Fibroblast of lung (primary cell): ENCODE measurements around the gene UNKL. TPM values are rescaled to one million over a fixed set of nuclear protein-coding genes. Genes with fewer than 3 reads are reported as not detected.

Source experiments
- DNase-seq, 2 donors: peaks; one replicate each; pipeline versions ENCODE4 v3.0.0 to v3.0.0-alpha.2; 2010; ENCODE audit warnings: low read depth in 2 of 2
- H2AFZ ChIP-seq: 2 replicates; pipeline ENCODE4 v1.5.1; 2012; ENCODE audit warnings: low read length, control low read depth, inconsistent platforms
- H3K27ac ChIP-seq: 2 replicates; pipeline ENCODE4 v1.5.1; 2011; ENCODE audit warnings: low read length, control low read depth; ENCODE audit not compliant: insufficient read depth
- H3K27me3 ChIP-seq: 2 replicates; pipeline ENCODE4 v1.5.1; 2011; ENCODE audit warnings: mild to moderate bottlenecking, low read length; ENCODE audit not compliant: control insufficient read depth, insufficient read depth
- H3K36me3 ChIP-seq: 2 replicates; pipeline ENCODE4 v1.5.1; 2011; ENCODE audit warnings: low read length; ENCODE audit not compliant: control insufficient read depth, insufficient read depth
- H3K4me1 ChIP-seq: 2 replicates; pipeline ENCODE4 v1.5.1; 2011; ENCODE audit warnings: low read length; ENCODE audit not compliant: control insufficient read depth, insufficient read depth; ENCODE audit errors: extremely low read depth
- H3K4me2 ChIP-seq: 2 replicates; pipeline ENCODE4 v1.5.1; 2011; ENCODE audit warnings: low read length, control low read depth; ENCODE audit not compliant: insufficient read depth; ENCODE audit errors: extremely low read depth
- H3K4me3 ChIP-seq, 4 experiments: fragments of 200-600 bp in 1 of 4; sonication (generic) in 1 of 4; replicated peaks in 1 of 4; 2 replicates each; pipeline ENCODE4 v1.5.1; 2011 to 2016; ENCODE audit warnings: low read length in 4 of 4, low read depth in 3 of 4, mild to moderate bottlenecking in 3 of 4, control low read depth in 2 of 4, inconsistent platforms in 1 of 4, mixed read lengths in 1 of 4; ENCODE audit not compliant: insufficient read depth in 1 of 4; ENCODE audit errors: control extremely low read depth in 1 of 4
- H3K79me2 ChIP-seq: 2 replicates; pipeline ENCODE4 v1.5.1; 2012; ENCODE audit warnings: mild to moderate bottlenecking, low read length, inconsistent platforms; ENCODE audit not compliant: control insufficient read depth, insufficient read depth
- H3K9ac ChIP-seq: 2 replicates; pipeline ENCODE4 v1.5.1; 2011; ENCODE audit warnings: mild to moderate bottlenecking, low read length, control low read depth; ENCODE audit not compliant: insufficient read depth
- H3K9me3 ChIP-seq: 2 replicates; pipeline ENCODE4 v1.5.1; 2012; ENCODE audit warnings: low read depth, low read length; ENCODE audit not compliant: control insufficient read depth, insufficient read depth
- H4K20me1 ChIP-seq: 2 replicates; pipeline ENCODE4 v1.5.1; 2011; ENCODE audit warnings: low read length; ENCODE audit not compliant: control insufficient read depth, insufficient read depth; ENCODE audit errors: extremely low read depth
- CTCF ChIP-seq, 2 donors: IDR thresholded peaks in 1 of 2; conservative IDR thresholded peaks in 1 of 2; 1 replicate in 1 of 2; 2 replicates in 1 of 2; pipeline ENCODE4 v1.5.1; 2011 to 2012; ENCODE audit warnings: low read length in 2 of 2, control low read depth in 1 of 2, inconsistent platforms in 1 of 2, low read depth in 1 of 2, mild to moderate bottlenecking in 1 of 2
- EZH2 ChIP-seq: IDR thresholded peaks from 2 replicates; pipeline ENCODE4 v1.5.1; 2012; ENCODE audit warnings: low read length, control low read depth, mild to moderate bottlenecking; ENCODE audit errors: missing control alignments
- polyA plus RNA-seq, 2 donors: library from polyadenylated mRNA; depleted of rRNA in 1 of 2; stranded (reverse) in 1 of 2; unstranded in 1 of 2; fragments of >200 nt; gene quantifications; 2 replicates each; pipeline ENCODE4 v1.2.1, GENCODE V29; 2011 to 2012; ENCODE audit warnings: missing spikeins in 1 of 2
- total RNA-seq: library from RNA; depleted of rRNA; stranded (reverse); fragments of >200 nt; gene quantifications from 2 replicates; pipeline ENCODE4 v1.2.1, GENCODE V29; 2014

The UNKL gene
- total and polyA plus RNA-seq, 2 donors (not counting 1 experiment from before 2014, with no cell fraction given): 4.3 to 6.3 TPM

- Histone ChIP-seq H3K9me3 (no peaks in the 10 kb centered on the region), H3K4me3 (no peak overlapping the region), H3K79me2 (no peaks in the 10 kb centered on the region), H3K27ac (no peak overlapping the region), H3K4me2 (no peak overlapping the region), H3K36me3 (peaks cover 16% of the 10 kb centered on the region), H4K20me1 (no peaks in the 10 kb centered on the region), H2AFZ (no peak overlapping the region), H3K4me1 (no peaks in the 10 kb centered on the region), H3K27me3 (no peaks in the 10 kb centered on the region), H3K9ac (no peak overlapping the region)
- DNase-seq: no peak
- TF ChIP-seq CTCF (conservative IDR thresholded peaks at IDR 0.05 in 1 of 2, IDR thresholded peaks at IDR 0.05 in 1 of 2; ENCODE audit: low read depth in 1 of 2, low read length in 2 of 2) (no peak), EZH2 (no peak)
These were observed 38.0 kb upstream of the UNKL start for GRCh38 chr16:1452530-1452929.

- no peaks in the 10 kb centered on the region for H3K4me1 ChIP-seq
- no peaks in the 10 kb centered on the region for H4K20me1 ChIP-seq
- no peak for DNase-seq
- no peaks in the 10 kb centered on the region for H3K27me3 ChIP-seq
- H3K79me2 ChIP-seq: no peaks in the 10 kb centered on the region
- H3K4me2 ChIP-seq: no peak overlapping the region
- peaks cover 17% of the 10 kb centered on the region for H3K36me3 ChIP-seq
- no peak overlapping the region for H3K4me3 ChIP-seq
- no peaks in the 10 kb centered on the region for H3K9me3 ChIP-seq
- no peak for TF ChIP-seq EZH2
- no peak for TF ChIP-seq CTCF (conservative IDR thresholded peaks at IDR 0.05 in 1 of 2, IDR thresholded peaks at IDR 0.05 in 1 of 2; ENCODE audit: low read depth in 1 of 2, low read length in 2 of 2)
- no peak overlapping the region for H3K9ac ChIP-seq
- H3K27ac ChIP-seq: no peak overlapping the region
- H2AFZ ChIP-seq: no peak overlapping the region
These were observed 37.3 kb upstream of the UNKL start for GRCh38 chr16:1451702-1452392.

DNA sequence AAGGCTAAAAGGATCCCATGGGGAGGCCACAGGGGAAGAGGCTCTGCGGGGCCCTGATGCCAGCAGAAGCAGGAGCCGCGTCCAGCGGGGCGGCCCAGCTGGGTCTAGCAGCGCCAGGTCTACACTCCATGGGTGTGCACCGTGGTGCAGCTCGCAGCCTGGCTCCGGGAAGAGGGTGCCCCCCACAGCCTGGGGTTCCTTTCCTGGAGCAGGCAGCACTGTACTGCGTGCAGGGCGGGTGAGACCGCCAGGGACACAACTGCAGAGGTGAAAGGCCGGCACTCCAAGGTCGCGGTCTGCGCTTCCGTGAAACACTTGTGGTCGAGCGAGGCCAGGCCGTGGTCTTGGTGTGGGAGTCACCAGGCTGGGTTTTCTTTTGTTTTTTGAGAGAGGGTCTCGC, 36.3 kb upstream of the UNKL start:
- Histone ChIP-seq H3K9ac (no peak overlapping the region), H3K4me1 (no peaks in the 10 kb centered on the region), H3K36me3 (peaks cover 22% of the 10 kb centered on the region), H3K4me3 (no peak overlapping the region), H3K9me3 (no peaks in the 10 kb centered on the region), H3K79me2 (no peaks in the 10 kb centered on the region), H2AFZ (no peak overlapping the region), H4K20me1 (no peaks in the 10 kb centered on the region), H3K27ac (no peak overlapping the region), H3K4me2 (no peak overlapping the region), H3K27me3 (no peaks in the 10 kb centered on the region)
- DNase-seq: no peak
- TF ChIP-seq EZH2 (no peak), CTCF (conservative IDR thresholded peaks at IDR 0.05 in 1 of 2, IDR thresholded peaks at IDR 0.05 in 1 of 2; ENCODE audit: low read depth in 1 of 2, low read length in 2 of 2) (no peak)
